OCI-LY1 (cell line): Measurements from ENCODE around the gene JMJD1C.

ENCODE experiments used
- CTCF ChIP-seq: fragments of 200-600 bp; sonication (generic), shearing (Covaris generic); IDR thresholded peaks from 2 replicates; pipeline ENCODE4 v1.5.1; 2017; ENCODE audit warnings: mild to moderate bottlenecking, antibody characterized with exemption, low read length, moderate library complexity, mixed read lengths
- EZH2 ChIP-seq: fragments of 200-600 bp; sonication (generic), shearing (Covaris generic); IDR thresholded peaks from 2 replicates; pipeline ENCODE4 v1.8.0; 2017; ENCODE audit warnings: borderline replicate concordance, mixed run types, mild to moderate bottlenecking, antibody characterized with exemption, low read length, moderate library complexity, mixed read lengths

GRCh38 chr10:63373176-63373575, 92.6 kb downstream of the JMJD1C start:
- TF ChIP-seq CTCF (no peak), EZH2 (no peak)
